GM12874 (cell line): Measurements from ENCODE around the gene B3GNT4.

Source experiments
- CTCF ChIP-seq: IDR thresholded peaks from 2 replicates; pipeline ENCODE4 v1.5.1; 2011; ENCODE audit warnings: low read depth, mild to moderate bottlenecking, control low read depth, low read length, moderate library complexity; ENCODE audit not compliant: insufficient read depth

B3GNT4 gene

GRCh38 chr12:122166422-122167349, 36.8 kb upstream of the B3GNT4 start:
- no peak for TF ChIP-seq CTCF

GRCh38 chr12:122167356-122167925, 36.1 kb upstream of the B3GNT4 start:
- TF ChIP-seq CTCF: no peak

- no peak for TF ChIP-seq CTCF
These were observed 35.0 kb upstream of the B3GNT4 start for GRCh38 chr12:122168492-122168891.

- TF ChIP-seq CTCF: no peak
These were observed 32.1 kb upstream of the B3GNT4 start for GRCh38 chr12:122171399-122171798.

- no peak for TF ChIP-seq CTCF
These were observed 31.1 kb upstream of the B3GNT4 start for GRCh38 chr12:122172262-122172939.

GRCh38 chr12:122174155-122174845, 29.2 kb upstream of the B3GNT4 start, which contains the start of gene IL31:
Gene IL31, minus strand, starts transcription at chr12:122174221. Its CDS starts 49 bp downstream, at chr12:122174172.
- TF ChIP-seq CTCF: no peak
